Measurements from ENCODE around the gene ADAMTS9.

ADAMTS9 gene

DNA sequence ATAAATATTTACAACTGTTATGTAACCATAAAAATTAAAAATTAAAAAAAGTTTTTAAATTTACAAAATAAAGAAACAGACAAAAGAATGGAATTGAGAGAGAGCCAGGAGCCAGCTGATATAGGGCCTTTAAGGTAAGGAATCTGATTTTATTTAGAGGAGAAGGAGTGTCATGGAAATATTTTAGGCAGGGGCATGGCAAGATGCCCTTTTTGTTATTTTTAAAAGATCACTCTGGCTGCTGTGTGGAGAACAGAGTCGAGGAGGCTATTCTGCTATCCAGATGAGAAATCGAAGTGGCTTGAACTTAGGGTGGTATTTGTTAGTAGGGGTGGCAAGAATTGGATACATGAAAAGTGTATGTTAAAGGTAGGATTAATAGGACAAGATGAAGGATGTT, 9.1 kb upstream of the ADAMTS9 start:
- no peak for DNase-seq (ENCODE audit: extremely low read depth, low read depth)
- TF ChIP-seq, protein P1, sequence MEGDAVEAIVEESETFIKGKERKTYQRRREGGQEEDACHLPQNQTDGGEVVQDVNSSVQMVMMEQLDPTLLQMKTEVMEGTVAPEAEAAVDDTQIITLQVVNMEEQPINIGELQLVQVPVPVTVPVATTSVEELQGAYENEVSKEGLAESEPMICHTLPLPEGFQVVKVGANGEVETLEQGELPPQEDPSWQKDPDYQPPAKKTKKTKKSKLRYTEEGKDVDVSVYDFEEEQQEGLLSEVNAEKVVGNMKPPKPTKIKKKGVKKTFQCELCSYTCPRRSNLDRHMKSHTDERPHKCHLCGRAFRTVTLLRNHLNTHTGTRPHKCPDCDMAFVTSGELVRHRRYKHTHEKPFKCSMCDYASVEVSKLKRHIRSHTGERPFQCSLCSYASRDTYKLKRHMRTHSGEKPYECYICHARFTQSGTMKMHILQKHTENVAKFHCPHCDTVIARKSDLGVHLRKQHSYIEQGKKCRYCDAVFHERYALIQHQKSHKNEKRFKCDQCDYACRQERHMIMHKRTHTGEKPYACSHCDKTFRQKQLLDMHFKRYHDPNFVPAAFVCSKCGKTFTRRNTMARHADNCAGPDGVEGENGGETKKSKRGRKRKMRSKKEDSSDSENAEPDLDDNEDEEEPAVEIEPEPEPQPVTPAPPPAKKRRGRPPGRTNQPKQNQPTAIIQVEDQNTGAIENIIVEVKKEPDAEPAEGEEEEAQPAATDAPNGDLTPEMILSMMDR (IDR thresholded peaks at IDR 0.05; ENCODE audit: low read depth, low read length): no peak

DNA sequence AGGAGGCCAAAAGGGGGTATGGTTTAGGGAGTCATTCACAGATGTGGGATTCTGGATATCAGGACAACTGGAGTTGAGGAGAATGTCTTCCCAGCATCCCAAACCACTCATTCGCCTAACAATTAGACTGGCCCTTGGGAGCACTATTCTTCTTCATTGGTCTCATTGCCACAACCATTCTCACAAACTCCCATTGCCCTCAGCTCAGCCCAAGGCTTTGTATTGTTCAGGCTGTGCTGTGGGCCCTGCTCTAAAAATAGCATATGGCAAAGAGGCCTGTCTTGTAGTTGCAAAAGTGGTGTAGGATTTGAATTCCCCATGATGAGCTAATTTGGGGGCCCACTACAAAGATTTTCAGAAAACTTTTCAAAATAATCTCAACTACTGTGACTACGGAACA, 6.3 kb upstream of the ADAMTS9 start:
- TF ChIP-seq, protein P1 (IDR thresholded peaks at IDR 0.05; ENCODE audit: low read depth, low read length): no peak
- DNase-seq (ENCODE audit: extremely low read depth, low read depth): no peak

DNA sequence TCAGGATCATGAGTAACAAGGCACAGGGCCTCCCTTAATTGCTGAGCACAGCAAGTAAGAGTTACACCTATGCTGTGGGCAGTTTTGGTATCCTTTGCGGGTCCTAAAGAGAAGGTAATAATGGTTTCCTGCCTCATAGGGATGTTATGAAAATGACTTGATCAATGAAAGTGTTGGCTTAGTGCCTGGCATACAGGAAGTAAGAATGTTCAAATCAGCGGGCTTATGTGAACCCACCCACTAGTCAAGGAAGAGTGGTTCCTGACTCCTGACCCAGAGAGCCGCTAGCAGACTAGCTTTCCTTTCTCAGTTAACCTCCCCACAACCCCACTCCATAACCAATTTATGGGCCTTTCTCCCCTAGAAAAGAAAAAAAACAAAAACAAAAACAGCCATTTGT, 5.2 kb upstream of the ADAMTS9 start:
- TF ChIP-seq, protein P1 (IDR thresholded peaks at IDR 0.05; ENCODE audit: low read depth, low read length): no peak
- DNase-seq (ENCODE audit: extremely low read depth, low read depth): no peak

DNA sequence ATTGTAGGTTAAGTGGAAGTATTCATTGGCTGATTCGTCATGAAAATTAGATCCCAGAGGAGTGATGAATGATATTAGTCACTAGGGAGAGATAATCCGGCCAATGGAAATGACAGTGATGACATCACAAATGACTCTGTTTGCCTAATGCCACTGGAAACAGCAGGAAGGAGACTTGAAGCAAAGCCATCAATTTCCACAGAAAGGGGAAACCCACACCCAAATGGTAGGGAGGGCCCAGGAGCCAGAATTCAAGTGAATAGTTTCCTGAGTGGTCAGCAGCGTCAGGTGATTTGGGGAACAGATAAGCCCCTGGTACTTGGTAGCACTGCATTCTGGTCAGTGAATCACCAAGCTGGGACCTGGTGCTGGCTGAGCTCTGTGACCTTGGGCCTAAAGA, 3.3 kb upstream of the ADAMTS9 start:
- DNase-seq (ENCODE audit: extremely low read depth, low read depth): no peak
- TF ChIP-seq, protein P1 (IDR thresholded peaks at IDR 0.05; ENCODE audit: low read depth, low read length): no peak

DNA sequence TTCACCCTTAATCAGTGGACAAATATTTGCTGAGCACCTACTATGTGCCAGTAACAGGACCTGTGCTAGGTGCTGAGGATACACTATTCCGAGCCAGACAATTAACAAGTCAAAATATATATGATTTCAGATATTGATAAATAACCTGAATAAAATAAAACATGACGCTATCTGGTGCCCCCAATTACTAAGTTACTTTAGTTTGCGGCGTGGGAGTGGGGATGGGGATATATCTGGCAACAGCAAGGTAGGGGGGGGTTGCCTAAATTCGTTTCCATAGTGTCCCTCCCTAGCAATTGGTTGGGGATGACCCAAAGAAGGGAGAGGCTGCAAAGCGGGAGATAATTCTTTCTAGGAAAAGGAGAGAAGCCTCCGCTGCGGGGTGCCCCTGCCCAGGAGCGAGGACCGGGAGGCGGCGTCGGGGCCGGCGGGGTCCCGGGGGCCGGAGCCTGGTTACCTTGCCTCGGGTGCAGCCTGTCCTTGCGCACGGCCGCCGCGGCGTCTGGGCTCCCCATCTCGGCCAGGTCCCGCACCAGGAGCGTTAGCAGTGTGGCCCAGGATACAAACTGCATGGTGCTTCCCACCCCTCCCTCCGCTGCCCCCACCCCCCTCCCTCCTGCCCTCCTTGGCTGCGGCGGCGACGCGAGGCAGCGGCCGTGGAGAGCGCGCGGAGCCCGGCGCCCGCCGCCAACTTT, 567 bp downstream of the ADAMTS9 start:
- TF ChIP-seq, protein P1 (IDR thresholded peaks at IDR 0.05; ENCODE audit: low read depth, low read length): no peak
- no peak for DNase-seq (ENCODE audit: extremely low read depth, low read depth)

DNA sequence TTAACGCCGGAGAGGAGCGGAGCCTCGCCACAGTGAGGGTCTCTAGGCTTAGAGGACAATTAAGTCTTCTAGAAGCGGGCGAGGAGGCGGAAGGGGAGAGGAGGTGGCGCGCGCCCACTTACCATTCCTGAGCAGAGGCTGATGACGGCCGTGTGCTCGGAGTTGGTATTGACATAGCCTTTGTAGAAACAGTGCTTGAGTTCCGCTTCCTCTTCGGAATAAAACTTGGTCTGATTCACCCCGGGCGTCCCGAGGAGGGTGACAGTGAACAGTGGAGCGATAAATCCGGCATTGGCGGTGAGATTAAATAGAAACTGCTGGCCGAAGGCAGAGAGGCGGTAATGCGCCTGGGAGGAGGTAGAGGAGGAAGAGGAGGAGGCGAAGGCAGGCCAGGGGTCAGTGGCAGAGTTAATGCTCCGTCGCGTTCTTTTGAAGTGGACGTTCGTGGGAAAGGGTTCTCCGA, 1.3 kb downstream of the ADAMTS9 start:
- DNase-seq (ENCODE audit: extremely low read depth, low read depth): no peak
- TF ChIP-seq, protein P1 (IDR thresholded peaks at IDR 0.05; ENCODE audit: low read depth, low read length): no peak; the same call in 1 of the 2 replicates

DNA sequence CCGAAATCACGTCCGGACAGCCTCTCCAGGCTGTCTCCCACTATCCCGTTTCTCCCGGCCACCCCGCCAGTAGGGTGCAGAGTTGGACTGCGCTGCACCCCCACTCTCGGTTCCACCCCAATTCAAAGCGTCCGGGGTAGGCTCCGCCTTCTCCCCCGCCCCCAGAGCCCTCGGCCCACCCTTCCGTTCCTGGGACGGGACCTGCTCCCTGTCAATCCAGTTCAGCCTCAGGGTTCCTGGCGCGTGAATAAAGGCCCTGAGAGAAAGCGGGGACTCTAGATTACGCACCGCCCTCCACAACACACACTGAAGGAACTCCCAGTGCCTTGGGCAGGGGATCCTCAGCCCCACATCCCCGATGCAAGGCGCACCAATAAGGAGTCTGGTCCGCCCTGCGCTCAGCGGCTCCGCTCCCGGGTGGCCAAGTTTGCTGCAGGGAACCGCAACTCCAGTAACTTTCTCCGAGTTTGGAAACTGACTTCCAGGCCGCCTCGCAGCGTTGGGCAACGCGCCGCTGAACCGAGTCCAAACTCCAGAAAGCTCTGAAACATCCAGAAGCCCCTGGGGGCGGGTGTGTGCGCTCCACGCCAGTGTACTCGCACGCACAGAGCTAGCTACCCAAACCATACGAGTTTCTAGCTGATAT, 1.9 kb downstream of the ADAMTS9 start:
- TF ChIP-seq, protein P1 (IDR thresholded peaks at IDR 0.05; ENCODE audit: low read depth, low read length): peak; percentile 33
- DNase-seq (ENCODE audit: extremely low read depth, low read depth): peak; percentile 61

Data from AG09319 (cell line).